Measurements from ENCODE around the gene WWOX. TPM values are rescaled to one million over a fixed set of nuclear protein-coding genes. Genes with fewer than 3 reads are reported as not detected.

WWOX gene
- total and polyA plus RNA-seq, 2 of the 13 experiments (the other 11 are each of a cell fraction or from before 2014, with no cell fraction given), result 9.1 to 37.4 TPM

DNA sequence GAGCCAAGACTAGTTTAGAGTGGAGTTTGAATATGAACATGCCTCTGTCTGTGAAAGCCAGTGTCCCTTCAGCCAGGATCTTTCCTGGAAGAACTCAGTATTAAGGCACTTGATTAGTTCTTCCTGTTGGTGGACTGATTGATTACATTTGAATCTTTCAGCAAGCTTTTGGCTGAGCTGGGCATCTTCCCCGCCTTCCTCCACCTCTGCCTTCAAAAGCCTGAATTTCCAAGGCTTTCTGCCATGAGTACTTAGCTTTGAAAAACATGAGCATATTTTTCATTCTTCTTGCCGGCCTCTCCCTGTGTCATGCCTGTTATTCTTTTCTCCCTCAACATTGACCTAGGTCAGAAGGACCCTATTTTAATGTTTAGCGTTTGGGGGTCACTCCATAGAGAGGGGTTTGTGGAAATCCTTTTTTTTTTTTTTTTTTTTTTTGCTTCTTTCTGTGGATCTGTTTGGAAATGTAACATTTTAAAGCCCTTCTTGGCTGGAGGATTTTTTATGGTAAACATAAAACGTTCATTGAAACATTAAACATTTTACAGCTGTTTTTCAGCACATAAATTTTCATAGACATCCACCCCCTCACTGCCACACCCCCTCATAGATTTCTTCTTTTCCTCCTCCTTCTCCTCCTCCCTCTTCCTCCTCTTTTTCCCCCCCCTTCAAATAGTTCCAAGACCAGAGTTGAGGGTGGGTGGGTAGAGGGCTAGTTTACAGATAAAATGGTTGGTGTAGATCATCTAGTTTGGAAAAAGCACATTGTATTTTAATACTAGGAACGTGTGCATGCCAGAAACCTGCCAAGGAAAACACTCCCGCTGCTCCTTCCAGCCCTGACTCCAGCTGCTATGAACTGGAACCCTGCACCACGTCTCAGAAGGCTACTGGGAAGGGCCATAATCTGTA, 645.9 kb downstream of the WWOX start (continued):
- TF ChIP-seq, protein P1, sequence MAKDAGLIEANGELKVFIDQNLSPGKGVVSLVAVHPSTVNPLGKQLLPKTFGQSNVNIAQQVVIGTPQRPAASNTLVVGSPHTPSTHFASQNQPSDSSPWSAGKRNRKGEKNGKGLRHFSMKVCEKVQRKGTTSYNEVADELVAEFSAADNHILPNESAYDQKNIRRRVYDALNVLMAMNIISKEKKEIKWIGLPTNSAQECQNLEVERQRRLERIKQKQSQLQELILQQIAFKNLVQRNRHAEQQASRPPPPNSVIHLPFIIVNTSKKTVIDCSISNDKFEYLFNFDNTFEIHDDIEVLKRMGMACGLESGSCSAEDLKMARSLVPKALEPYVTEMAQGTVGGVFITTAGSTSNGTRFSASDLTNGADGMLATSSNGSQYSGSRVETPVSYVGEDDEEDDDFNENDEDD (CRISPR knock-in tag; IDR thresholded peaks at IDR 0.05; ENCODE audit: borderline replicate concordance), result no peak
- TF ChIP-seq RBAK (CRISPR knock-in tag; IDR thresholded peaks at IDR 0.05) (no peak), ZBTB7B (CRISPR knock-in tag; IDR thresholded peaks at IDR 0.05) (no peak)

DNA sequence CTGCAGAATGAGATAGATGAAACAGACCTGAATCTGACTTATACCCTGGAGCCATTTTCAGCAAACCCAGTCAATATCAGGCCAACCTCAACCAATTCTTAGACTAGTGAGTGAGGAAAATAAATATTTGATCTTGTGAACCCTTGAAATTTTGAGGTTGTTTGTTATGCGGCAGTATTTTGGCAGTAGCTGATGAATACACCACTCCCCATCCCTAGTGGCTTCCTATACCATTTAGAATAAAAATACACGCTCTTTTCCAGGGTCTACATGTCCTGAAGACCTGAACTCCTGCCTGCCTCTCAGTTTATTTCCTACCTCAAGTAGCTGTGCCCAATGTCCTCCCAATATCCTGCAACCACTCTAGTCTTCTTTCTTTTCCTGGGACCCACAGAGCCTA, 647.3 kb downstream of the WWOX start:
- H3K4me1 ChIP-seq (ENCODE audit: insufficient read depth, low read length), result no peaks in the 10 kb centered on the region
- H3K4me3 ChIP-seq (replicated peaks in 1 of 3; ENCODE audit: insufficient read depth in 1 of 3, low read depth in 2 of 3, low read length in 3 of 3), result no peak overlapping the region
- H4K20me1 ChIP-seq (ENCODE audit: insufficient read depth, low read length), result no peaks in the 10 kb centered on the region
- H2AFZ ChIP-seq (ENCODE audit: low read length), result no peak overlapping the region
- FAIRE-seq (no peak), DNase-seq (ENCODE audit: low spot score) (no peak), ATAC-seq (no peak)
- BruUV-seq (replicated peaks), result no TSS peak
- ChIA-PET POLR2A (no interaction called here), CTCF (ENCODE audit: low intra/inter-chr PET ratio, low total read pairs) (no interaction called here)
- H3K4me2 ChIP-seq (ENCODE audit: low read depth, low read length), result no peak overlapping the region
- H3K9ac ChIP-seq (ENCODE audit: insufficient read depth, low read depth, low read length), result no peak overlapping the region
- 97% methylated on average over 2 of the region's 2 CpGs for WGBS (ENCODE audit: low lambda C conversion rate)
- intact Hi-C loops (cut with micrococcal nuclease; ENCODE audit: unreplicated experiment), result no loop called here
- no peaks in the 10 kb centered on the region for H3K36me3 ChIP-seq (replicated peaks in 1 of 2; ENCODE audit: control insufficient read depth in 1 of 2, insufficient read depth in 2 of 2, low read length in 2 of 2)
- H3K9me3 ChIP-seq (ENCODE audit: low read length), result no peaks in the 10 kb centered on the region
- TF ChIP-seq PLRG1 (conservative IDR thresholded peaks at IDR 0.05), result no peak
- peak; percentile 92 for TF ChIP-seq RBAK (CRISPR knock-in tag; IDR thresholded peaks at IDR 0.05)
- H3K27me3 ChIP-seq (ENCODE audit: control insufficient read depth in 1 of 2, insufficient read depth in 2 of 2, low read length in 2 of 2), result no peaks in the 10 kb centered on the region
- H3K27ac ChIP-seq (ENCODE audit: extremely low read length, insufficient read depth, low read length), result no peak overlapping the region
- H3K79me2 ChIP-seq (ENCODE audit: insufficient read depth, low read length), result no peaks in the 10 kb centered on the region
- in situ Hi-C loops (cut with HindIII; ENCODE audit: extremely low pct_ligation_motif_present, low pct_unique_long_range_greater_than_20kb), result no loop called here
